Uterus (tissue), 4 donors: Measurements from ENCODE around the gene TNS4. TPM values are rescaled to one million over a fixed set of nuclear protein-coding genes. Genes with fewer than 3 reads are reported as not detected.

Experiments used
- DNase-seq, 2 donors: peaks; one replicate each; pipeline ENCODE4 v3.0.0-alpha.2; 2019 to 2020
- H3K27ac ChIP-seq, 2 donors: fragments of 200-600 bp; sonication (generic); 1 replicate in 1 of 2; 2 replicates in 1 of 2; pipeline ENCODE4 v1.5.1; 2016 to 2018
- H3K27me3 ChIP-seq, 2 donors: fragments of 200-600 bp; sonication (generic); one replicate each; pipeline ENCODE4 v1.5.1; 2018 to 2019; ENCODE audit warnings: control low read depth in 1 of 2
- H3K36me3 ChIP-seq, 2 donors: fragments of 200-600 bp; sonication (generic); one replicate each; pipeline ENCODE4 v1.5.1; 2019; ENCODE audit warnings: control low read depth in 1 of 2
- H3K4me1 ChIP-seq, 2 donors: fragments of 200-600 bp; sonication (generic); one replicate each; pipeline ENCODE4 v1.5.1; 2018 to 2019; ENCODE audit warnings: control low read depth in 1 of 2
- H3K4me3 ChIP-seq, 2 donors: fragments of 200-600 bp; sonication (generic); 1 replicate in 1 of 2; 2 replicates in 1 of 2; pipeline ENCODE4 v1.5.1; 2018 to 2019; ENCODE audit warnings: mild to moderate bottlenecking in 1 of 2
- H3K9me3 ChIP-seq, 2 donors: fragments of 200-600 bp; sonication (generic); one replicate each; pipeline ENCODE4 v1.5.1; 2019; ENCODE audit warnings: control low read depth in 1 of 2
- POLR2A ChIP-seq, 2 donors: fragments of 450-650 bp; IDR thresholded peaks; one replicate each; pipeline ENCODE4 v1.6.1; 2016; ENCODE audit warnings: antibody characterized with exemption in 2 of 2, mild to moderate bottlenecking in 1 of 2, moderate library complexity in 1 of 2
- intact Hi-C: fragments of 100-400 bp; cut with DNase I; formaldehyde crosslinking; loops from one replicate; pipeline ENCODE4 v1.15.1; 2023; ENCODE audit warnings: low total_unique reads
- total RNA-seq, 4 donors: library from RNA; depleted of rRNA in 3 of 4; stranded (reverse); fragments of >200 nt in 3 of 4; gene quantifications; one replicate each; pipeline versions ENCODE4 v1.1.0 to v1.2.4, GENCODE V29; 2014 to 2023
- TF ChIP-seq, protein P1 (sequence below), 4 experiments: fragments of 200-600 bp in 2 of 4; fragments of 450-650 bp in 2 of 4; sonication (generic) in 2 of 4; IDR thresholded peaks; one replicate each; pipeline ENCODE4 v1.5.1; 2016 to 2019; ENCODE audit warnings: antibody characterized with exemption in 4 of 4, mild to moderate bottlenecking in 2 of 4, moderate library complexity in 1 of 4
- donor health status: DM: yes; HTN: yes; CAD: no.

TNS4 gene
- total RNA-seq, 4 donors from 2014 or later, result 0.09 to 2.6 (median 0.28) TPM; not detected in 1

GRCh38 chr17:40535438-40535837 is 34.0 kb upstream of the TNS4 start:
- Histone ChIP-seq H3K27ac (peak overlapping the region; percentile 93 to 98), H3K9me3 (no peaks in the 10 kb centered on the region), H3K4me1 (peaks cover 0 to 25% of the 10 kb centered on the region in 2 donors), H3K36me3 (no peaks in the 10 kb centered on the region), H3K27me3 (no peaks in the 10 kb centered on the region), H3K4me3 (no peak overlapping the region)
- TF ChIP-seq, protein P1, sequence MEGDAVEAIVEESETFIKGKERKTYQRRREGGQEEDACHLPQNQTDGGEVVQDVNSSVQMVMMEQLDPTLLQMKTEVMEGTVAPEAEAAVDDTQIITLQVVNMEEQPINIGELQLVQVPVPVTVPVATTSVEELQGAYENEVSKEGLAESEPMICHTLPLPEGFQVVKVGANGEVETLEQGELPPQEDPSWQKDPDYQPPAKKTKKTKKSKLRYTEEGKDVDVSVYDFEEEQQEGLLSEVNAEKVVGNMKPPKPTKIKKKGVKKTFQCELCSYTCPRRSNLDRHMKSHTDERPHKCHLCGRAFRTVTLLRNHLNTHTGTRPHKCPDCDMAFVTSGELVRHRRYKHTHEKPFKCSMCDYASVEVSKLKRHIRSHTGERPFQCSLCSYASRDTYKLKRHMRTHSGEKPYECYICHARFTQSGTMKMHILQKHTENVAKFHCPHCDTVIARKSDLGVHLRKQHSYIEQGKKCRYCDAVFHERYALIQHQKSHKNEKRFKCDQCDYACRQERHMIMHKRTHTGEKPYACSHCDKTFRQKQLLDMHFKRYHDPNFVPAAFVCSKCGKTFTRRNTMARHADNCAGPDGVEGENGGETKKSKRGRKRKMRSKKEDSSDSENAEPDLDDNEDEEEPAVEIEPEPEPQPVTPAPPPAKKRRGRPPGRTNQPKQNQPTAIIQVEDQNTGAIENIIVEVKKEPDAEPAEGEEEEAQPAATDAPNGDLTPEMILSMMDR (IDR thresholded peaks at IDR 0.05), result no peak
- TF ChIP-seq POLR2A (IDR thresholded peaks at IDR 0.05), result no peak
- no peak for DNase-seq
- intact Hi-C loops, result loop anchor here (10.0 kb wide), 2 partner anchors 61 to 181 kb away; no protein-coding TSS in a partner anchor

- intact Hi-C loops, result loop anchor here (5.0 to 10.0 kb wide), 3 partner anchors 60 to 180 kb away; partner anchors contain the start of gene IGFBP4
- Histone ChIP-seq H3K27me3 (no peaks in the 10 kb centered on the region), H3K9me3 (no peaks in the 10 kb centered on the region), H3K36me3 (no peaks in the 10 kb centered on the region), H3K4me1 (peaks cover 0 to 20% of the 10 kb centered on the region in 2 donors), H3K4me3 (no peak overlapping the region), H3K27ac (peak overlapping the region; percentile 93 to 98)
- TF ChIP-seq POLR2A (IDR thresholded peaks at IDR 0.05), result no peak
- peak in 1 of 2 donors; percentile 36 for DNase-seq
Observed at GRCh38 chr17:40534371-40535189, 33.2 kb upstream of the TNS4 start.

GRCh38 chr17:40533896-40534295 is 32.5 kb upstream of the TNS4 start:
- intact Hi-C loops, result loop anchor here (5.0 to 10.0 kb wide), 3 partner anchors 59 to 179 kb away; partner anchors contain the start of gene IGFBP4
- Histone ChIP-seq H3K4me3 (no peak overlapping the region), H3K9me3 (no peaks in the 10 kb centered on the region), H3K4me1 (peaks cover 0 to 20% of the 10 kb centered on the region in 2 donors), H3K27me3 (no peaks in the 10 kb centered on the region), H3K36me3 (no peaks in the 10 kb centered on the region), H3K27ac (peak overlapping the region; percentile 93 to 98)
- no peak for TF ChIP-seq POLR2A (IDR thresholded peaks at IDR 0.05)
- TF ChIP-seq, protein P1 (IDR thresholded peaks at IDR 0.05), result no peak
- peak in 1 of 2 donors; percentile 13 for DNase-seq

DNA sequence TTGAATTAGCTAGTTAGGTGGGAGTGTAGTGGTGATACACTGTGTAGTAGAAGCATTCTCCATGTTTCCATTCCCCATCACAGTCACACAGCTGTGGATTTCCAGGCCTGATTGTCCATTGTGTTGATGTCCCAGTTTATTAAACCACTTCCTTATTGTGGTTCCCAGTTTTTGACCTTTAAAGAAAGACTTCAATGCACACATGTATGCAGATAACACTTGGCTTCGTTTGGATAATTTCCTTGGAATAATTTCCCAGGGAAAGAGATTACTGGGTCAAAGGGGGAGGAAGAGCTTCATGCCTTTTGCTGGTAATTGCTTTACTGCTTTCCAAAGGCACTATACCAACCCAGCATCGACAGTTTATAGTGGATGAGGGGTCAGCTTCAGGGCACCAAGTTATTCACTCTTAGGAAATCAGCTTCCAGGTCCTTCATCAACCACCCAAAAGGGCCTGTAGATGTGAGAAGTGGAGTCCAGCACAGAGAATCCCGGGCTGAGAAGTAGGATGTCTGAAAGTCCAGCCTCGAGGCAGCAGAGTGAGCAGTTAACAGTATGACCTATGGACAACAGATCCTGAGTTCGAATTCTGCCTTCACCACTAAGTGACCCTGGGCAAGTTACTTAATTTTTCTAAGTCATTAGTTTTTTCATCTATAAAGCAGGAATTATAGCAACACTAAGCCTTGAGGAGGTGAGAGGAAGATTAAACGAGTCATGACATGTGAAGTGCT is 31.3 kb upstream of the TNS4 start:
- Histone ChIP-seq H3K27me3 (no peaks in the 10 kb centered on the region), H3K4me1 (peaks cover 0 to 20% of the 10 kb centered on the region in 2 donors), H3K36me3 (no peaks in the 10 kb centered on the region), H3K9me3 (no peaks in the 10 kb centered on the region), H3K27ac (peak overlapping the region; percentile 48 to 93), H3K4me3 (no peak overlapping the region)
- intact Hi-C loops, result loop anchor here (5.0 to 10.0 kb wide), 3 partner anchors 58 to 178 kb away; partner anchors contain the start of gene IGFBP4
- no peak for TF ChIP-seq POLR2A (IDR thresholded peaks at IDR 0.05)
- TF ChIP-seq, protein P1 (IDR thresholded peaks at IDR 0.05), result no peak
- DNase-seq, result peak; percentile 9 to 18

DNA sequence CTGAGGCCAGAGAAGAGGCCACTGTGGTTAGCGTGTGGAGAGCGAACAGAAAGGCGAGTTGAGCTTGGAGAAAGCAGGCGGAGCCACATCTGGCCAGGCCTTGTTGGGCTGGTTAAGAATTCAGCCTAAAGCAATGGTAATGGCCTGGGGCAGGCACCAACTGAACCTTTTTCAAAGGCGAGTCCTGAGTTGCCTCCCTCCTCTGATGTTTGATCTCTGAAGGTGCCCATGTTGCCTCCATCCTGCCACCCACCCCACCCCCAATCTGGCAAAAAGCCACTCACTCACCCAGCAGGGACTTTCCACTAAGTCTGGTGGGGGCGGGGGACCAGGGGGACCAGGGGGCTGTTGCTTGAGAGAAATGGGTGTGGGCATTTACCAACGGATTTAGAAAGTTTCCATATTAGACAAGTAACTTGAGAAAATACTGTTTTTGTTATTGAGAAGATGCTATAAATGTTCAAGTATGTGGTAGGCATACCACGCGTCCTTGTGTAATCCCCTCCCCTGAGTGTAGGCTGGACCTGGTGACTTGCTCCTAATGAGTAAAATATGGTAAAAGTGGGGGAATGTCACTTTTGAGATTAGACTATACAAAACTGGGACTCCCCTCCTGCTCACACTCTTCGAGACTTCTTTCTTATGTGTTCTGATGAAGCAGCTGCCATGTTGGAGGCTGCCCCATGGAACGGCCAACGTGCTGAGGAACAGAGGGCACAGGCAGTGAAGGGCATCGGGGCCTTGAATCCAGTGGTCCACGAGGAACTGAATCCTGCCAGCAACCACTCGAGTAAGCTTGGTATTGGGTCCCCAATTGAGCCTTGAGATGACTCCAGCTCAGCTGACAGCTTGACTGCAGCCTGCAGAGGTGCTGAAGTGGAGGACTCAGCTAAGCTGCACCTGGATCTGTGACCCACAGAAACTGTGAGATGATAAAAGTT is 29.9 kb upstream of the TNS4 start:
- intact Hi-C loops, result loop anchor here (5.0 to 10.0 kb wide), 3 partner anchors 57 to 177 kb away; partner anchors contain the start of gene IGFBP4
- Histone ChIP-seq H3K36me3 (no peaks in the 10 kb centered on the region), H3K27ac (peak overlapping the region in 1 of 2 donors; percentile 93), H3K4me1 (peaks cover 0 to 11% of the 10 kb centered on the region in 2 donors), H3K9me3 (no peaks in the 10 kb centered on the region), H3K27me3 (no peaks in the 10 kb centered on the region), H3K4me3 (no peak overlapping the region)
- TF ChIP-seq, protein P1 (IDR thresholded peaks at IDR 0.05), result no peak
- TF ChIP-seq POLR2A (IDR thresholded peaks at IDR 0.05), result no peak
- DNase-seq, result peak; percentile 19 to 27
